Measurements from ENCODE around the gene EXOC8. TPM values are rescaled to one million over a fixed set of nuclear protein-coding genes. Genes with fewer than 3 reads are reported as not detected.

The EXOC8 gene
- total and polyA plus RNA-seq, 10 donors = 4.7 to 23.6 (median 20.1) TPM

DNA sequence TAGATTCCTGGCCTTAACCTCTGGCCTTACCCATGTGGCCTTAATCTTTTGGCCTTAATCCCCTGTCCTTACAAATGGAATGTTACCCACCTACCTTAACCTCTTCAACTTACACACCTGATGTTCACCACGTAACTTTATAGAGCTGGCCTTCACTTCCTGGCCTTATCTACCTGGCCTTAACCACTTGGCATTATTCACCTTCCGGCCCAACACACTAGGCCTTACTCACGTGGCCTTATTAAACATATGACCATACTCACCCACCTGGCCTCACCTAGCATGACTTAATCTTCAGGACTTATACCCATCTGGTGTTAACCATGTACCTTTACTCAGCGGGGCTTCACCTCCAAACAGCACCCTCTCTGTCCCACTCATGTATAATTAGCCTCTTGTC lies 41.7 kb downstream of the EXOC8 start:
- WGBS, 5 donors = 93 to 97% (median 94%) methylated on average over 4 of the region's 4 CpGs
- H3K36me3 ChIP-seq = no peaks in the 10 kb centered on the region
- TF ChIP-seq, protein P1, sequence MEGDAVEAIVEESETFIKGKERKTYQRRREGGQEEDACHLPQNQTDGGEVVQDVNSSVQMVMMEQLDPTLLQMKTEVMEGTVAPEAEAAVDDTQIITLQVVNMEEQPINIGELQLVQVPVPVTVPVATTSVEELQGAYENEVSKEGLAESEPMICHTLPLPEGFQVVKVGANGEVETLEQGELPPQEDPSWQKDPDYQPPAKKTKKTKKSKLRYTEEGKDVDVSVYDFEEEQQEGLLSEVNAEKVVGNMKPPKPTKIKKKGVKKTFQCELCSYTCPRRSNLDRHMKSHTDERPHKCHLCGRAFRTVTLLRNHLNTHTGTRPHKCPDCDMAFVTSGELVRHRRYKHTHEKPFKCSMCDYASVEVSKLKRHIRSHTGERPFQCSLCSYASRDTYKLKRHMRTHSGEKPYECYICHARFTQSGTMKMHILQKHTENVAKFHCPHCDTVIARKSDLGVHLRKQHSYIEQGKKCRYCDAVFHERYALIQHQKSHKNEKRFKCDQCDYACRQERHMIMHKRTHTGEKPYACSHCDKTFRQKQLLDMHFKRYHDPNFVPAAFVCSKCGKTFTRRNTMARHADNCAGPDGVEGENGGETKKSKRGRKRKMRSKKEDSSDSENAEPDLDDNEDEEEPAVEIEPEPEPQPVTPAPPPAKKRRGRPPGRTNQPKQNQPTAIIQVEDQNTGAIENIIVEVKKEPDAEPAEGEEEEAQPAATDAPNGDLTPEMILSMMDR (IDR thresholded peaks at IDR 0.05 in 8 of 11, conservative IDR thresholded peaks at IDR 0.05 in 3 of 11) = no peak
- no peak for TF ChIP-seq POLR2AphosphoS5 (IDR thresholded peaks at IDR 0.05)
- TF ChIP-seq POLR2A (IDR thresholded peaks at IDR 0.05) = no peak
- intact Hi-C loops (cut with DNase I; ENCODE audit: low total_unique reads) = no loop called here
- H3K4me1 ChIP-seq = no peaks in the 10 kb centered on the region
- no peak for DNase-seq
- no peaks in the 10 kb centered on the region for H3K9me3 ChIP-seq
- no peak overlapping the region for H3K27ac ChIP-seq
- no peaks in the 10 kb centered on the region for H3K27me3 ChIP-seq (replicated peaks in 1 of 7)
- H3K4me3 ChIP-seq = no peak overlapping the region

DNA sequence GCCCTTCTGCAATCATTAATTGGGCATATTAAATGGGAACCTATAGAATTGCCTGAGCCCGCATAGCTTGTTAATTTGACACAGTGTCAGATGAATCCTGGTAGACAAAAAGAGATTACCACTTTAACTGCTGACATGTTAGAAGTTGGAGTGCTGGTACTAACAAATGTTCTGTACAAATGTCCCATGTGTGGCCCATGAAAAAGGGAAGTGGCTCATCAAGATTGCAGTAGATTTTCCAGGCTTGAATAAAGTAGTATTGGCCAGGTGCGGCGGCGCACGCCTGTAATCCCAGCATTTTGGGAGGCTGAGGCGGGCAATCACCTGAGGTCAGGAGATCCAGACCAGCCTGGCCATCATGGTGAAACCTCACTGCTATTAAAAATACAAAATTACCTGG lies 51.0 kb downstream of the EXOC8 start:
- H3K4me3 ChIP-seq = no peak overlapping the region
- H3K36me3 ChIP-seq = peaks cover 0 to 4% (median 0%) of the 10 kb centered on the region in 6 donors
- WGBS, 5 donors = 93 to 98% (median 96%) methylated on average over 6 of the region's 6 CpGs
- intact Hi-C loops (cut with DNase I; ENCODE audit: low total_unique reads) = no loop called here
- no peaks in the 10 kb centered on the region for H3K4me1 ChIP-seq
- H3K27ac ChIP-seq = no peak overlapping the region
- DNase-seq = no peak
- no peaks in the 10 kb centered on the region for H3K9me3 ChIP-seq
- no peaks in the 10 kb centered on the region for H3K27me3 ChIP-seq (replicated peaks in 1 of 7)
- TF ChIP-seq POLR2AphosphoS5 (IDR thresholded peaks at IDR 0.05) (no peak), POLR2A (IDR thresholded peaks at IDR 0.05) (no peak)
- TF ChIP-seq, protein P1 (IDR thresholded peaks at IDR 0.05 in 8 of 11, conservative IDR thresholded peaks at IDR 0.05 in 3 of 11) = no peak

DNA sequence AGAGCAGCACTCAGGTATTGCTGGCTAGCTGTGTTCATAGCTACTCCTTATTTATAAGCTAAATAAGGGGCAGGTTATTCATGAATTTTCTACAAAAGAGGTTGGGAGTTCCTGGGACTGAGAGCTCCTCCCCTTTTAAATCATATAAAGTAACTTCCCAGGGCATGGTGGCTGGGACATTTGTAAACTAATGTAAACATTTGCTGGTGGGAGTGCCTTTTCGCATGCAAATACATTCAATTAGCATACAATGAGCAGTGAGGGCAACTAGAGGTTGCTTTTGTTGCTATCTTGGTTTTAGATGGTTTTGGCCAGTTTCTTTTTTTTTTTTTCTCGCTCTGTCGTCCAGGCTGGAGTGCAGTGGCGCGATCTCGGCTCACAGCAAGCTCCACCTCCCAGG lies 53.2 kb downstream of the EXOC8 start:
- no peak for TF ChIP-seq POLR2A (IDR thresholded peaks at IDR 0.05)
- TF ChIP-seq, protein P1 (IDR thresholded peaks at IDR 0.05 in 8 of 11, conservative IDR thresholded peaks at IDR 0.05 in 3 of 11) = no peak
- TF ChIP-seq POLR2AphosphoS5 (IDR thresholded peaks at IDR 0.05) = no peak
- no peaks in the 10 kb centered on the region for H3K27me3 ChIP-seq (replicated peaks in 1 of 7)
- WGBS, 5 donors = 94 to 98% (median 97%) methylated on average over 6 of the region's 6 CpGs
- DNase-seq = no peak
- no peaks in the 10 kb centered on the region for H3K9me3 ChIP-seq
- intact Hi-C loops (cut with DNase I; ENCODE audit: low total_unique reads) = no loop called here
- no peak overlapping the region for H3K4me3 ChIP-seq
- peaks cover 0 to 4% (median 0%) of the 10 kb centered on the region in 6 donors for H3K36me3 ChIP-seq
- H3K4me1 ChIP-seq = no peaks in the 10 kb centered on the region
- H3K27ac ChIP-seq = no peak overlapping the region

Other genes starting within 250 kb of the EXOC8 start
- gene TRIM67, start 175.8 kb downstream of the EXOC8 start, total RNA-seq = under 1 TPM in 1 of 7 donors, not detected in 6; 0.06 TPM
- gene TRIM67, start 175.8 kb downstream of the EXOC8 start, polyA plus RNA-seq = under 1 TPM in 2 of 3 donors, not detected in 1; under 0.01 TPM
- 10 to 100 TPM; 27.9 to 42.6 (median 33.7) TPM for gene GNPAT, start 96.6 kb downstream of the EXOC8 start, total RNA-seq
- 10 to 100 TPM; 27.7 to 42.9 (median 42.6) TPM for gene GNPAT, start 96.6 kb downstream of the EXOC8 start, polyA plus RNA-seq
- 10 to 100 TPM; 10.8 to 28.7 (median 14.0) TPM for gene SPRTN, start 441 bp upstream of the EXOC8 start, total RNA-seq
- gene SPRTN, start 441 bp upstream of the EXOC8 start, polyA plus RNA-seq = 1 to 10 TPM; 3.1 to 5.7 (median 3.2) TPM
- 10 to 100 TPM; 30.2 to 44.0 (median 39.9) TPM for gene EGLN1, start 84.4 kb upstream of the EXOC8 start, total RNA-seq
- gene EGLN1, start 84.4 kb upstream of the EXOC8 start, polyA plus RNA-seq = 10 to 100 TPM in 1 of 3 donors, 1 to 10 TPM in 2; 5.6 to 12.3 (median 7.8) TPM
- gene TSNAX, start 190.8 kb upstream of the EXOC8 start, total RNA-seq = 10 to 100 TPM; 46.6 to 61.8 (median 48.3) TPM
- gene TSNAX, start 190.8 kb upstream of the EXOC8 start, polyA plus RNA-seq = 10 to 100 TPM; 14.0 to 25.4 (median 18.2) TPM

Data from spleen (tissue), 11 donors.